ENCODE measurements around the gene PITRM1.
"Not testable (repeated sequence)": the region's sequence is repeated elsewhere in the genome, so short reads cannot be mapped to it uniquely, and the experiment has no call there.

PITRM1 gene

GRCh38 chr10:3172446-3173170 is at the start of gene PITRM1:
Gene PITRM1, minus strand, starts transcription at chr10:3172782. Its CDS starts 10 bp downstream, at chr10:3172772.
- peak; percentile 96 to 99 for DNase-seq (ENCODE audit: low read depth in 1 of 2, low spot score in 1 of 2)

GRCh38 chr10:3222068-3222467 is 49.5 kb upstream of the PITRM1 start:
- no peak for DNase-seq (ENCODE audit: low read depth in 1 of 2, low spot score in 1 of 2)

GRCh38 chr10:3221601-3222000 is 49.0 kb upstream of the PITRM1 start:
- not testable (repeated sequence) for DNase-seq (ENCODE audit: low read depth in 1 of 2, low spot score in 1 of 2)

GRCh38 chr10:3220853-3221252 is 48.3 kb upstream of the PITRM1 start:
- DNase-seq (ENCODE audit: low read depth in 1 of 2, low spot score in 1 of 2), result no peak

GRCh38 chr10:3219021-3219628 is 46.5 kb upstream of the PITRM1 start:
- DNase-seq (ENCODE audit: low read depth in 1 of 2, low spot score in 1 of 2), result not testable (repeated sequence)

GRCh38 chr10:3217853-3218252 is 45.3 kb upstream of the PITRM1 start:
- DNase-seq (ENCODE audit: low read depth in 1 of 2, low spot score in 1 of 2), result no peak

GRCh38 chr10:3217301-3217700 is 44.7 kb upstream of the PITRM1 start:
- no peak for DNase-seq (ENCODE audit: low read depth in 1 of 2, low spot score in 1 of 2)

- no peak for DNase-seq (ENCODE audit: low read depth in 1 of 2, low spot score in 1 of 2)
These were observed 42.7 kb upstream of the PITRM1 start for GRCh38 chr10:3215153-3215775.

GRCh38 chr10:3213758-3214515 is 41.4 kb upstream of the PITRM1 start:
- no peak for DNase-seq (ENCODE audit: low read depth in 1 of 2, low spot score in 1 of 2)

GRCh38 chr10:3213208-3213607 is 40.6 kb upstream of the PITRM1 start:
- no peak for DNase-seq (ENCODE audit: low read depth in 1 of 2, low spot score in 1 of 2)

- DNase-seq (ENCODE audit: low read depth in 1 of 2, low spot score in 1 of 2), result no peak
These were observed 37.8 kb upstream of the PITRM1 start for GRCh38 chr10:3210251-3210877.

GRCh38 chr10:3208481-3209406 is 36.2 kb upstream of the PITRM1 start:
- DNase-seq (ENCODE audit: low read depth in 1 of 2, low spot score in 1 of 2), result no peak

GRCh38 chr10:3207351-3207750 is 34.8 kb upstream of the PITRM1 start:
- DNase-seq (ENCODE audit: low read depth in 1 of 2, low spot score in 1 of 2), result no peak

GRCh38 chr10:3206511-3207157 is 34.1 kb upstream of the PITRM1 start:
- DNase-seq (ENCODE audit: low read depth in 1 of 2, low spot score in 1 of 2), result no peak

GRCh38 chr10:3203972-3204371 is 31.4 kb upstream of the PITRM1 start:
- no peak for DNase-seq (ENCODE audit: low read depth in 1 of 2, low spot score in 1 of 2)

- DNase-seq (ENCODE audit: low read depth in 1 of 2, low spot score in 1 of 2), result no peak
These were observed 30.6 kb upstream of the PITRM1 start for GRCh38 chr10:3203016-3203811.

- DNase-seq (ENCODE audit: low read depth in 1 of 2, low spot score in 1 of 2), result no peak
These were observed 29.2 kb upstream of the PITRM1 start for GRCh38 chr10:3201796-3202195.

- no peak for DNase-seq (ENCODE audit: low read depth in 1 of 2, low spot score in 1 of 2)
These were observed 26.9 kb upstream of the PITRM1 start for GRCh38 chr10:3199488-3199887.

GRCh38 chr10:3198900-3199299 is 26.3 kb upstream of the PITRM1 start:
- no peak for DNase-seq (ENCODE audit: low read depth in 1 of 2, low spot score in 1 of 2)

Measured in activated CD4-positive, alpha-beta T cell treated with anti-CD3 and anti-CD28 coated beads, Interleukin-2, amount 50 U/mL, for 24 hours (primary cell).